Panc1 (cell line): ENCODE data around the gene PARM1.

Experiments used
- CTCF ChIP-seq: fragments of 450-650 bp; IDR thresholded peaks from 2 replicates; pipeline ENCODE4 v1.5.1; 2017; ENCODE audit warnings: mild to moderate bottlenecking
- POLR2AphosphoS5 ChIP-seq: IDR thresholded peaks from 2 replicates; pipeline ENCODE4 v1.6.1; 2012; ENCODE audit warnings: mild to moderate bottlenecking, low read depth, low read length, moderate library complexity
- REST ChIP-seq, 2 experiments: IDR thresholded peaks; 2 replicates each; pipeline ENCODE4 v1.6.1; 2011 to 2012; ENCODE audit warnings: low read depth in 2 of 2, control low read depth in 1 of 2, low read length in 1 of 2, mild to moderate bottlenecking in 1 of 2, moderate library complexity in 1 of 2; ENCODE audit not compliant: insufficient read depth in 1 of 2

GRCh38 chr4:74932010-74932409 lies 906 bp upstream of the PARM1 start:
- TF ChIP-seq CTCF, result no peak
- TF ChIP-seq POLR2AphosphoS5, result no peak
- TF ChIP-seq REST (IDR thresholded peaks at IDR 0.05; ENCODE audit: insufficient read depth in 1 of 2, low read depth in 2 of 2, low read length in 1 of 2), result no peak
